ENCODE measurements around the gene HIVEP3.
A peak's percentile ranks its signal among the peaks of the same experiment; 100 is the strongest.

HIVEP3 gene

GRCh38 chr1:41789661-41790330 is 128.9 kb downstream of the HIVEP3 start:
- DNase-seq (ENCODE audit: low read depth in 2 of 2) = no peak

- DNase-seq (ENCODE audit: low read depth in 2 of 2) = no peak
Measured at GRCh38 chr1:41788427-41788826, 130.3 kb downstream of the HIVEP3 start.

- DNase-seq (ENCODE audit: low read depth in 2 of 2) = peak; percentile 57 to 62
Measured at GRCh38 chr1:41784531-41785274, 134.0 kb downstream of the HIVEP3 start.

GRCh38 chr1:41783189-41783639 is 135.5 kb downstream of the HIVEP3 start:
- DNase-seq (ENCODE audit: low read depth in 2 of 2) = peak; percentile 67 to 72

GRCh38 chr1:41780916-41781315 is 137.8 kb downstream of the HIVEP3 start:
- DNase-seq (ENCODE audit: low read depth in 2 of 2) = no peak

GRCh38 chr1:41780322-41780721 is 138.4 kb downstream of the HIVEP3 start:
- DNase-seq (ENCODE audit: low read depth in 2 of 2) = no peak

- DNase-seq (ENCODE audit: low read depth in 2 of 2) = no peak
Measured at GRCh38 chr1:41779360-41779759, 139.4 kb downstream of the HIVEP3 start.

- no peak for DNase-seq (ENCODE audit: low read depth in 2 of 2)
Measured at GRCh38 chr1:41777695-41778094, 141.0 kb downstream of the HIVEP3 start.

GRCh38 chr1:41776891-41777441 is 141.8 kb downstream of the HIVEP3 start:
- no peak for DNase-seq (ENCODE audit: low read depth in 2 of 2)

- no peak for DNase-seq (ENCODE audit: low read depth in 2 of 2)
Measured at GRCh38 chr1:41775956-41776585, 142.7 kb downstream of the HIVEP3 start.

- peak; percentile 57 to 58 for DNase-seq (ENCODE audit: low read depth in 2 of 2)
Measured at GRCh38 chr1:41774471-41774990, 144.2 kb downstream of the HIVEP3 start.

- no peak for DNase-seq (ENCODE audit: low read depth in 2 of 2)
Measured at GRCh38 chr1:41773842-41774241, 144.9 kb downstream of the HIVEP3 start.

- DNase-seq (ENCODE audit: low read depth in 2 of 2) = peak; percentile 88 to 90
Measured at GRCh38 chr1:41773144-41773591, 145.6 kb downstream of the HIVEP3 start.

- no peak for DNase-seq (ENCODE audit: low read depth in 2 of 2)
Measured at GRCh38 chr1:41769068-41769467, 149.7 kb downstream of the HIVEP3 start.

- DNase-seq (ENCODE audit: low read depth in 2 of 2) = no peak
Measured at GRCh38 chr1:41768583-41768982, 150.1 kb downstream of the HIVEP3 start.

GRCh38 chr1:41767534-41768525 is 150.9 kb downstream of the HIVEP3 start:
- DNase-seq (ENCODE audit: low read depth in 2 of 2) = no peak

- DNase-seq (ENCODE audit: low read depth in 2 of 2) = no peak
Measured at GRCh38 chr1:41766546-41766945, 152.2 kb downstream of the HIVEP3 start.

- no peak for DNase-seq (ENCODE audit: low read depth in 2 of 2)
Measured at GRCh38 chr1:41766041-41766440, 152.7 kb downstream of the HIVEP3 start.

- DNase-seq (ENCODE audit: low read depth in 2 of 2) = no peak
Measured at GRCh38 chr1:41765152-41765551, 153.6 kb downstream of the HIVEP3 start.

GRCh38 chr1:41764656-41765055 is 154.1 kb downstream of the HIVEP3 start:
- no peak for DNase-seq (ENCODE audit: low read depth in 2 of 2)

GRCh38 chr1:41762777-41763176 is 155.9 kb downstream of the HIVEP3 start:
- DNase-seq (ENCODE audit: low read depth in 2 of 2) = no peak

Measured in fibroblast of skin of left quadriceps (primary cell).